GM12874 (cell line): ENCODE measurements around the gene ADAM15.

ENCODE experiments used
- TF ChIP-seq, protein P1 (sequence below): IDR thresholded peaks from 2 replicates; pipeline ENCODE4 v1.5.1; 2011; ENCODE audit warnings: low read depth, mild to moderate bottlenecking, control low read depth, low read length, moderate library complexity; ENCODE audit not compliant: insufficient read depth

Gene ADAM15

DNA sequence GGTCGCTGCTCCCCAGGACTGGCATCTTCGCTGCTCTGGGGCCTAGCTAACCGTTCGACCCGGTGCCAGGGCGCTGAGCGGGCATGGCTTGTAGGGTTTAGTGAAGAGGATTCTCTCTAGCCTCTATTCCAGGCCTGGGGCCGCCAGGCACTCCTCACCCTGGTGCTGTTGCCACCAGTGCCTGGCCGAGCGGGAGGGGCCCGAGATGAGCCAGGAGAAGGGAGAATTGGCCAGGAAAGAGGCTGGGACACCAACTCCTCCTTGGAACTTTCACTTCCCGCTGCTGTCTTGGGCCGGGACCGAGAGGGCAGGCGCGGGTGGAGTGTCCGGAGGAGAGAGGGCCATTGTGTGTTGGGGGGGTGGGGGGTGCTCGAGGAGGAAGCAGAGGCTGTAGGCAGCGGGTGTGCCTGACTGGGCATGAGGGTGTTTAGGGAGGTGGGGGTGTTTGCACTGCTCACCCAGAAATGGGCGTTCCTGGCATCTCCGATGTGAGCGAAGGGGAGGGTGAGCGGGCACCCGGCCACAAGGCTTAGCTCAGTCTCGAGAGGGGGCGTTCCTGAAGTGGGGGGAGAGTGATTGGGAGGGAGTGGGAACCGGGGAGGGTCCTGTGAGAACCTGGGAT lies 772 bp downstream of the ADAM15 start:
- TF ChIP-seq, protein P1, sequence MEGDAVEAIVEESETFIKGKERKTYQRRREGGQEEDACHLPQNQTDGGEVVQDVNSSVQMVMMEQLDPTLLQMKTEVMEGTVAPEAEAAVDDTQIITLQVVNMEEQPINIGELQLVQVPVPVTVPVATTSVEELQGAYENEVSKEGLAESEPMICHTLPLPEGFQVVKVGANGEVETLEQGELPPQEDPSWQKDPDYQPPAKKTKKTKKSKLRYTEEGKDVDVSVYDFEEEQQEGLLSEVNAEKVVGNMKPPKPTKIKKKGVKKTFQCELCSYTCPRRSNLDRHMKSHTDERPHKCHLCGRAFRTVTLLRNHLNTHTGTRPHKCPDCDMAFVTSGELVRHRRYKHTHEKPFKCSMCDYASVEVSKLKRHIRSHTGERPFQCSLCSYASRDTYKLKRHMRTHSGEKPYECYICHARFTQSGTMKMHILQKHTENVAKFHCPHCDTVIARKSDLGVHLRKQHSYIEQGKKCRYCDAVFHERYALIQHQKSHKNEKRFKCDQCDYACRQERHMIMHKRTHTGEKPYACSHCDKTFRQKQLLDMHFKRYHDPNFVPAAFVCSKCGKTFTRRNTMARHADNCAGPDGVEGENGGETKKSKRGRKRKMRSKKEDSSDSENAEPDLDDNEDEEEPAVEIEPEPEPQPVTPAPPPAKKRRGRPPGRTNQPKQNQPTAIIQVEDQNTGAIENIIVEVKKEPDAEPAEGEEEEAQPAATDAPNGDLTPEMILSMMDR = no peak

DNA sequence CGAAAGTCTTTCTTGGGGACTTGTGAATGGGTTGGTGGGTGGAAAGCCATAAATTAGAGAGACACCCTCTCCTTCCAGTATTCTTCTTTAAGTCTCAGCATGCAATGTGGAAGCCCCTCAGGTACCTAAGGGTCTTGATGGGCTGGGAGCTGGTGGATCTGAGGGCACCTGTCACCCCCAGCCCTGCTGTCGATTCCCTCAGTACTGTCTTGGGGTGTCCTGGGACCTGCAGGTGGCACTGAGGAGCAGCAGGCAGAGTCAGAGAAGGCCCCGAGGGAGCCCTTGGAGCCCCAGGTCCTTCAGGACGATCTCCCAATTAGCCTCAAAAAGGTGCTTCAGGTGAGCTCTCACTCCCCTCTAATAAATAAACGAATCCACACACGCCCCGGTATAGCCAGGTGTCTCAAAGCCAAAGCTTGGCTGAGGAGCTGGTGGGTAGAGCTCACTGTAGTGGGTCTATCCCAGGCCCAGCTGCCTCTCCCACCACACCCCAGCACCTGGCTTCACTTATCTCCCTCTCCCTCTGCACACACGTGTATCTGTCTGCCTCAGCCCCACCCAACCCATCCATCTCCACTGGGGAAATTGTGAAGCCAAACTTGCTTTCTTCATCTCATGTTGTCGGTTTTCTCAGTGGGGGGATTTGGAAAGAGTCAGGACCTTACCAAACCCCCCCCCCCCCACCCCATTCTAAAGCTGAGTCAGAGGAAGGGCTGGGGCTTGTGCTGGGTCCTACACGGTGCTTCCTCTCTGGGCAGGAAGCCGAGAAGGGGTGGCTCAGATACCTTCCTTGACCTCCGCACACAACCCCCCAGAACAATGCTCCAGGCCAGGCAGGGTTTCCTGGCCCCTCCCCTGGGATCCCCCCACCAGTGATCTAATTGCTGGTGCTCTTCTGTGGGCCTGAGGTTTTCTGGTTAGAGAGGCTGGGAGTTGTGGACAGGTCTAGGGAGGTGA lies 1.6 kb downstream of the ADAM15 start:
- TF ChIP-seq, protein P1 = peak; percentile 54

DNA sequence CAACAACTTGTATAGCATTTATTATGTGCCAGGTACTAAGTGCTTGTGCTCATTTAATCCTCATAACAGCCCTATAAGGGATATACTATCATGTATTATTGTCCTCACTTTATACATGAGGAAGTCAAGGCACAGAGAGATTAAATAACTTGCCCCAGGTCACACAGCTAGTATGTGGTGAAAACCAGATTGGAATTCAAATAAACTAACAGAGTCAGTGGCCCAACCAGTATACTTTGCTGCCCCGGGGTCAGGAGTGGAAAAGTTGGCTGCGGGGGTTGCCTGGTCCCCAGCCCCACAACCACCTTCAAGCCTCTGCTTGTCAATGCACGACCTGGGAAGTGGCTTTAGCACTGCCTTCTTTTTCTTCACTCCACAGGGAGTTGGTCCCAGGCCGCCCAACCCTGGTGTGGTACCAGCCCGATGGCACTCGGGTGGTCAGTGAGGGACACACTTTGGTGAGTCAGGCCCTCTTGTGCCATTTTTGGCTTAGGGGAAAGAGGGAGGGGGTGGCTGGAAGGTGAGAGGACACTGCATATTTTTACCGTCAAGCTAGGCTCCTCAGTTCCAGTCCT lies 2.5 kb downstream of the ADAM15 start:
- TF ChIP-seq, protein P1 = no peak

- TF ChIP-seq, protein P1 = no peak
Observed at GRCh38 chr1:155057104-155057503, 6.0 kb downstream of the ADAM15 start.

GRCh38 chr1:155057788-155058211 lies 6.7 kb downstream of the ADAM15 start:
- TF ChIP-seq, protein P1 = no peak

DNA sequence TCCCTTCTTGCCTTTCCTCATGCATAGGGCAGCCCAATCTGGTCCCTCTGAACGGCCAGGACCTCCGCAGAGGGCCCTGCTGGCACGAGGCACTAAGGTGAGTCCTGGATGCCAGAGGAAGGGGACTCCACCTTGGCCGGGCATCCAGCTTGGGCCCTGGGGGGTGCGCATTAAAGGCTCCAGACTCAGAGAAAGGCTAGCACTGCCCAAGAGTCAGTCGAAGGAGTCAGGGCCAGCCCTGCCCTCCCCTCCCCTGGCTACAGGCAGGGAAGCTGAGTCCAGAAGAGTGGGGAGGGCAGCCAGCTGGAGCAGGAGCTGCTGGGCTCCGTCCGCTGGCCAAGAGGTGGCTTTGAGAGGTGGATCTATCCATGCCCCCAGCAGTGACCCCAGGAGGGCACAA lies 9.6 kb downstream of the ADAM15 start:
- TF ChIP-seq, protein P1 = no peak

- TF ChIP-seq, protein P1 = peak; percentile 99
Observed at GRCh38 chr1:155061381-155062150, 10.4 kb downstream of the ADAM15 start.
